ENCODE measurements around the gene HYI. TPM values are rescaled to one million over a fixed set of nuclear protein-coding genes. Genes with fewer than 3 reads are reported as not detected.

The HYI gene
- total and polyA plus RNA-seq, 5 experiments from 2014 or later = 2.4 to 18.9 (median 4.8) TPM

GRCh38 chr1:43440358-43440757 is 13.4 kb downstream of the HYI start:
- Mint-ChIP-seq H3K36me3 (peaks cover 0 to 60% (median 9%) of the 10 kb centered on the region in 3 donors), H3K4me1 (peaks cover 0 to 5% (median 1%) of the 10 kb centered on the region in 4 donors), H3K4me3 (no peak overlapping the region), H3K27me3 (no peaks in the 10 kb centered on the region), H3K9me3 (no peaks in the 10 kb centered on the region), H3K27ac (no peak overlapping the region)
- POLR2A ChIA-PET = interaction anchor here (1.9 kb wide), 1 partner anchor 12 kb away, joined by 7 read pairs; no protein-coding TSS in a partner anchor
- ATAC-seq (no peak), DNase-seq (no peak)

- peaks cover 0 to 60% (median 9%) of the 10 kb centered on the region in 3 donors for H3K36me3 Mint-ChIP-seq
Measured at GRCh38 chr1:43439781-43440180, 13.9 kb downstream of the HYI start.

DNA sequence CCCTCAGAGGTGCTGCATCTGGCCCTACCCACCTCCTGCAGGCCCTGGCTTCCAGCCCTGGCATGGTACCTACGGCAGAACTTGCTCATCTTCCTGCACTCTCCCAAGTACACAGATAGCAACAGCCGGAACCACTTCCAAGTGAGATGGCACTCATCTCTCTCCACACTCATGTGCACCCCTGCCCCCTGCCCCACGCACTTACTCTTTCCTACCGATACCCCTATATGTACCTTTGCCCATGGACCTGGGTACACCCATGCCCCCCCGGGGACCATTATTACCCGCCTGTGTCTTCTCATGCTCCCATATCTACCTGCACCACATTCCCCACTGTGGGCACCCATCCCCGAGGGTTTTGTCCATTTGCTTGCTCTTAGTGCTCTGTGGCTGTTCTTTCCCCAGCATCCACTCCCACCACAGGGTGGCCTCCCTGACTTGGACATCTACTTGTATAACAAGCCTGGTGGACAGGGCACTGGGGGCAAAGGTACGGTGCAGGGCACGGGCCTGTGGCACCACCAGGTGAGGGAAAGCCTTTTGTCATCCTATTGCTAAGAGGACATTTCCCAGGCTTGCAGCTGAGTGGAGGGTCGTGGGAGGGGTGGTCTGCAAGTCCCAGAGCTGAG is 14.7 kb downstream of the HYI start:
- H3K4me1 Mint-ChIP-seq = peaks cover 0 to 7% (median 0%) of the 10 kb centered on the region in 4 donors
- peaks cover 0 to 60% (median 10%) of the 10 kb centered on the region in 3 donors for H3K36me3 Mint-ChIP-seq
- no peaks in the 10 kb centered on the region for H3K27me3 Mint-ChIP-seq
- POLR2A ChIA-PET = interaction anchor here (1.9 kb wide), 1 partner anchor 10 kb away, joined by 7 read pairs; no protein-coding TSS in a partner anchor
- H3K4me3 Mint-ChIP-seq = no peak overlapping the region
- H3K27ac Mint-ChIP-seq = peak overlapping the region in 3 of 10 donors; percentile 29 to 70 (median 68)
- H3K9me3 Mint-ChIP-seq = no peaks in the 10 kb centered on the region
- ATAC-seq = no peak
- DNase-seq = peak in 1 of 10 donors; percentile 62

More at GRCh38 chr1:43439781-43440180, 13.9 kb downstream of the HYI start:
- POLR2A ChIA-PET = interaction anchor here (1.9 kb wide), 1 partner anchor 11 kb away, joined by 7 read pairs; no protein-coding TSS in a partner anchor
- Mint-ChIP-seq H3K27ac (no peak overlapping the region), H3K4me3 (no peak overlapping the region), H3K9me3 (no peaks in the 10 kb centered on the region), H3K4me1 (peaks cover 0 to 7% (median 0%) of the 10 kb centered on the region in 4 donors), H3K27me3 (no peaks in the 10 kb centered on the region)
- ATAC-seq (no peak), DNase-seq (peak in 1 of 10 donors; percentile 37)

GRCh38 chr1:43438576-43438952 is 15.2 kb downstream of the HYI start:
- H3K27ac Mint-ChIP-seq = peak overlapping the region in 4 of 10 donors; percentile 29 to 78 (median 69)
- H3K4me1 Mint-ChIP-seq = peaks cover 0 to 7% (median 0%) of the 10 kb centered on the region in 4 donors
- H3K27me3 Mint-ChIP-seq = no peaks in the 10 kb centered on the region
- H3K9me3 Mint-ChIP-seq = no peaks in the 10 kb centered on the region
- DNase-seq (peak in 1 of 10 donors; percentile 50), ATAC-seq (no peak)
- peaks cover 0 to 60% (median 7%) of the 10 kb centered on the region in 3 donors for H3K36me3 Mint-ChIP-seq
- POLR2A ChIA-PET = no interaction called here
- no peak overlapping the region for H3K4me3 Mint-ChIP-seq

DNA sequence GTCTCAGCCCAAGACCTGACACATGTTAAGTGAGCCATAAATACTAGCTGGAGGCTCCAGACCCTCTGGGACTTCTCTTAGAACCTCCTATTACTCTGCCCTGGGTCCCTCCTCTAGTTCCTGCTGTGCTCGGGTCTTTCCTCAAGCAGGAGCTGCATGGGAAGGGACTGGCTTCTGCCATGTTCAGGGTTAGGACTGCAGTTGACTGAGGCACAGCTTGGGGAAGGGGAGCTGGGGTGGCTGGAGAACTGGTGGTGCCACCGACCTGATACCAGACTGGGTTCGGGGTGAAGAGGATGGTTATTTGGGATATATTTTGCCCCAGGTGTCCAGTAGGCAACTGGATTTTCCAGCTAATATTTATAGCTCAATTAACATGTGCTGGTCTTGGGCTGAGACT is 15.7 kb downstream of the HYI start:
- POLR2A ChIA-PET = no interaction called here
- H3K4me1 Mint-ChIP-seq = peaks cover 0 to 7% (median 0%) of the 10 kb centered on the region in 4 donors
- H3K36me3 Mint-ChIP-seq = peaks cover 0 to 60% (median 5%) of the 10 kb centered on the region in 3 donors
- peak overlapping the region in 3 of 10 donors; percentile 24 to 78 (median 75) for H3K27ac Mint-ChIP-seq
- peak in 1 of 10 donors; percentile 55 for DNase-seq
- no peaks in the 10 kb centered on the region for H3K9me3 Mint-ChIP-seq
- no peak for ATAC-seq
- no peaks in the 10 kb centered on the region for H3K27me3 Mint-ChIP-seq
- no peak overlapping the region for H3K4me3 Mint-ChIP-seq

- H3K36me3 Mint-ChIP-seq = peaks cover 0 to 64% (median 5%) of the 10 kb centered on the region in 3 donors
- DNase-seq = peak in 1 of 10 donors; percentile 56
- ATAC-seq = no peak
- no peaks in the 10 kb centered on the region for H3K9me3 Mint-ChIP-seq
- no peak overlapping the region for H3K4me3 Mint-ChIP-seq
- no peaks in the 10 kb centered on the region for H3K27me3 Mint-ChIP-seq
- peak overlapping the region in 3 of 10 donors; percentile 15 to 75 (median 24) for H3K27ac Mint-ChIP-seq
- peaks cover 0 to 7% (median 0%) of the 10 kb centered on the region in 4 donors for H3K4me1 Mint-ChIP-seq
- POLR2A ChIA-PET = no interaction called here
Measured at GRCh38 chr1:43437031-43437973, 16.4 kb downstream of the HYI start.

DNA sequence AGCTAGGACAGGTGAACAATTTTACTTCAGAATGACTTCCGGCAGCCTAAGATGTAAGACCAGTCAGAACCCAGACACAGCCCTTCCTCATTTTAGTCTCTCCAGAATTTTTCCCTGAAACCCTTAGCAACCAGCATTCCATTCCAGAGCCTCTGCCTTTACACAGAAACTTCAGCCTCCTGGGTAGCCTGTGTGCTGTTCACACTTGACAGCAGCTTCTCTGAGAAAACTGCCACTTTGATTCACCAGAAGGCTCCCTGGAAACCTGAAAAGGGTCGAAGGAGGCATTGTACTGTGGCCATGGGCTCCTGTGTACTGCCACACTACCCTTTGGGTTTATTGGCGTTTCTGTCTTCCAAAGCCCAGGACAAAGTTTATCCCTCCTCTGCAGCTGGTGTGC is 17.4 kb downstream of the HYI start:
- POLR2A ChIA-PET = no interaction called here
- H3K4me1 Mint-ChIP-seq = peaks cover 0 to 7% (median 0%) of the 10 kb centered on the region in 4 donors
- no peak overlapping the region for H3K4me3 Mint-ChIP-seq
- H3K36me3 Mint-ChIP-seq = peaks cover 0 to 70% (median 10%) of the 10 kb centered on the region in 3 donors
- peak overlapping the region in 2 of 10 donors; percentile 77 to 86 for H3K27ac Mint-ChIP-seq
- no peaks in the 10 kb centered on the region for H3K9me3 Mint-ChIP-seq
- no peak for ATAC-seq
- H3K27me3 Mint-ChIP-seq = no peaks in the 10 kb centered on the region
- no peak for DNase-seq

GRCh38 chr1:43435146-43436145 is 18.3 kb downstream of the HYI start:
- peak overlapping the region in 6 of 10 donors; percentile 22 to 86 (median 64) for H3K27ac Mint-ChIP-seq
- peaks cover 0 to 7% (median 0%) of the 10 kb centered on the region in 4 donors for H3K4me1 Mint-ChIP-seq
- DNase-seq (no peak), ATAC-seq (no peak)
- H3K27me3 Mint-ChIP-seq = no peaks in the 10 kb centered on the region
- POLR2A ChIA-PET = no interaction called here
- H3K36me3 Mint-ChIP-seq = peaks cover 0 to 70% (median 10%) of the 10 kb centered on the region in 3 donors
- H3K9me3 Mint-ChIP-seq = no peaks in the 10 kb centered on the region
- H3K4me3 Mint-ChIP-seq = no peak overlapping the region

GRCh38 chr1:43434256-43434655 is 19.5 kb downstream of the HYI start:
- no peak for ATAC-seq
- H3K27ac Mint-ChIP-seq = peak overlapping the region in 1 of 10 donors; percentile 44

DNA sequence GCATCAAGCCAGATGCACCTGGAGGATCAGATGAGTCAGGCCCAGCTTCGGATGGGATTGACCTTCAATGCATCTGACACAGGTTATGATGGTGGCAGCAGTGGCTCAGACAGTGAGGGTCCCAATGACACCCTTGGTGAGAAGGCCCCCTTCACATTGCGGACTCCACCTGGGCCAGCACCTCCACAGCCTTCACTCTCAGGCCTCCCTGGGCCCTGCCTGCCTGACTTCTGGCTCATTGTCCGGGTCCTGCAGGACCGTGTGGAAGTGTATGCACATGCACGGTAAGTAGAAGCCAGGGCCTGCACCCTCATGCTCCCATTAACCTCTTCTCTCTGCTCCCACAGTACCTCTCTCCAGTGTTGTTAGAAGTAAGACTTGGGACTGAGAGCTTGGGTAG is 20.8 kb downstream of the HYI start:
- Mint-ChIP-seq H3K27me3 (no peaks in the 10 kb centered on the region), H3K27ac (no peak overlapping the region), H3K4me1 (peaks cover 0 to 5% (median 0%) of the 10 kb centered on the region in 4 donors), H3K36me3 (peaks cover 0 to 82% (median 13%) of the 10 kb centered on the region in 3 donors), H3K4me3 (no peak overlapping the region), H3K9me3 (no peaks in the 10 kb centered on the region)
- ATAC-seq = no peak
- peak in 1 of 10 donors; percentile 46 for DNase-seq
- POLR2A ChIA-PET = no interaction called here

More at GRCh38 chr1:43434256-43434655, 19.5 kb downstream of the HYI start:
- Mint-ChIP-seq H3K36me3 (peaks cover 0 to 76% (median 13%) of the 10 kb centered on the region in 3 donors), H3K4me3 (no peak overlapping the region), H3K4me1 (peaks cover 0 to 7% (median 0%) of the 10 kb centered on the region in 4 donors), H3K27me3 (no peaks in the 10 kb centered on the region), H3K9me3 (no peaks in the 10 kb centered on the region)
- POLR2A ChIA-PET = no interaction called here
- DNase-seq = peak in 1 of 10 donors; percentile 45

DNA sequence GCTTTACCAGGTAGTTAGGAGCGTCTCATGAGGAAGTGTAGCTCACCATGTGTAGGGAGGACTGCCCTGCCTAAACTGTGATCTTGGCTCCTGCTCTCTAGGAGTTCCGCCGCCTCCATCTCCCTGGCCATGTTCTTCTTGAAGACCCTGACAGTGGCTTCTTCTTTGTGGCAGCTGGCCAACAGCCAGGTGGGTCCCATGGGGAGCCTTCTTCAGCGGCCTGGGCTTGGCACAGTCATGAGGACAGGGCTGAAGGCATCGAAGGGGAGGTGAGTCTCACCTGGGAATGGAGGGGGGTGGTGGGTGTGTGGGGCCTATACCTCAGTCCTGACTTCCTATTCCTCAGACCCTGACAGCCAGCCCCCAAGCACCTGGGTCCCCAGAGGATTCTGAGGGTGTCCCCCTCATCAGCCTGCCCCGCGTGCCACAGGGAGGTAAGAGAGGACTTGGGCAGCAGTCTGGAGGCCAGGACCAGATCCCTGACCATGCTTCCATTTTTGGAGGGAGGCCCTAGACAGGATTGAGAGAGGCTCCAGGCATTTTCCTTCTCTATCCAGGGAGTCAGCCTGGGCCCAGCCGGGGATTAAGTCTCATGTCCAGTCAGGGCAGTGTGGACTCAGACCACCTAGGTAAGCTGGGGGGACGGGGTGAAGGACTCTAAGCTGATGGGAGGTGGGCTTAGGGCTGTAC is 21.4 kb downstream of the HYI start:
- Mint-ChIP-seq H3K4me3 (no peak overlapping the region), H3K27ac (peak overlapping the region in 1 of 10 donors; percentile 76), H3K9me3 (no peaks in the 10 kb centered on the region), H3K4me1 (peaks cover 0 to 5% (median 0%) of the 10 kb centered on the region in 4 donors), H3K27me3 (no peaks in the 10 kb centered on the region), H3K36me3 (peaks cover 0 to 88% (median 13%) of the 10 kb centered on the region in 3 donors)
- POLR2A ChIA-PET = no interaction called here
- peak in 1 of 10 donors; percentile 24 for DNase-seq
- no peak for ATAC-seq
